ENCODE results near the gene FECH. TPM values are rescaled to one million over a fixed set of nuclear protein-coding genes. Genes with fewer than 3 reads are reported as not detected.

Gene FECH
- total and polyA plus RNA-seq, 2 of the 4 experiments (the other 2 are of a cell fraction), result 32.3 to 52.2 TPM

GRCh38 chr18:57543560-57543959 lies 42.9 kb downstream of the FECH start:
- H3K79me1 ChIP-seq (ENCODE audit: low read depth in 1 of 2, low read length in 2 of 2), result no peaks in the 10 kb centered on the region
- no peak overlapping the region for H3K14ac ChIP-seq (replicated peaks; ENCODE audit: low read depth, low read length)
- WGBS, 2 experiments (ENCODE audit: extremely low coverage in 2 of 2, insufficient read length in 1 of 2), result 86% methylated on average over 3 of the region's 8 CpGs; no CpG with 5 or more reads in 1 of the 2 experiments
- H2AK9ac ChIP-seq (replicated peaks; ENCODE audit: low read depth, low read length, poor library complexity), result no peak overlapping the region
- no peak for TF ChIP-seq FOS (IDR thresholded peaks at IDR 0.05; ENCODE audit: low read depth, low read length)
- TF ChIP-seq MXI1 (IDR thresholded peaks at IDR 0.05; ENCODE audit: borderline replicate concordance, low read depth, low read length), result no peak
- TF ChIP-seq CHD1 (IDR thresholded peaks at IDR 0.05; ENCODE audit: low read depth, low read length), result no peak
- H4K20me1 ChIP-seq (ENCODE audit: insufficient read depth, low read length), result no peaks in the 10 kb centered on the region
- H3K4me1 ChIP-seq (ENCODE audit: control insufficient read depth, insufficient read depth, low read length), result peaks cover 2% of the 10 kb centered on the region; the same call in 1 of the 2 replicates
- in situ Hi-C loops (cut with MboI; ENCODE audit: low sequenced_read_pairs), result no loop called here
- no peak overlapping the region for H3K27ac ChIP-seq (ENCODE audit: insufficient read depth, low read length)
- no peaks in the 10 kb centered on the region for H3K27me3 ChIP-seq (ENCODE audit: control insufficient read depth, insufficient read depth, low read length)
- no peaks in the 10 kb centered on the region for H3K9me3 ChIP-seq (ENCODE audit: control insufficient read depth, insufficient read depth, low read length)
- no peak overlapping the region for H2BK120ac ChIP-seq (ENCODE audit: low read depth, low read length)
- no peak overlapping the region for H3K4ac ChIP-seq (ENCODE audit: low read depth, low read length)
- CTCF ChIA-PET, result interaction anchor here (1.1 kb wide), 1 partner anchor 15 kb away, joined by 3 read pairs; no protein-coding TSS in a partner anchor
- DNase-seq (no peak), ATAC-seq (ENCODE audit: low read depth) (no peak)
- 0 out of 2 replicates have a peak, but pooled peaks cover 6% of the 10 kb centered on the region for H3K9me1 ChIP-seq (ENCODE audit: insufficient read depth, low read length)
- H3K36me3 ChIP-seq (ENCODE audit: control insufficient read depth, insufficient read depth, low read length), result no peaks in the 10 kb centered on the region
- dilution Hi-C loops (cut with HindIII; ENCODE audit: low sequenced_read_pairs, unreplicated experiment), result no loop called here
- H4K91ac ChIP-seq (ENCODE audit: insufficient read depth, low read depth, low read length), result no peak overlapping the region
- no peak overlapping the region for H2AFZ ChIP-seq (replicated peaks; ENCODE audit: low read length, poor library complexity)
- no TSS peak for BruUV-seq (replicated peaks)
- H2BK15ac ChIP-seq (ENCODE audit: low read depth, low read length), result no peak overlapping the region
- POLR2A ChIA-PET (ENCODE audit: unreplicated experiment), result no interaction called here
- no peak overlapping the region for H4K5ac ChIP-seq (ENCODE audit: low read depth, low read length)
- no peak overlapping the region for H2BK5ac ChIP-seq (ENCODE audit: low read depth, low read length, poor library complexity, severe bottlenecking)
- no peak overlapping the region for H4K8ac ChIP-seq (ENCODE audit: low read depth in 2 of 2, low read length in 2 of 2)
- no peak overlapping the region for H3K23ac ChIP-seq (ENCODE audit: low read depth, low read length)
- no peak overlapping the region for H3K56ac ChIP-seq (ENCODE audit: extremely low read depth, insufficient read depth, low read length)
- no peak overlapping the region for H3K4me3 ChIP-seq (ENCODE audit: insufficient read depth, low read depth, low read length)
- no peak overlapping the region for H3K18ac ChIP-seq (ENCODE audit: low read depth, low read length)
- no peak overlapping the region for H2AK5ac ChIP-seq (ENCODE audit: low read depth, low read length)
- no peak overlapping the region for H2BK20ac ChIP-seq (ENCODE audit: low read depth, low read length)
- intact Hi-C loops (cut with micrococcal nuclease), result no loop called here
- H3K9ac ChIP-seq (ENCODE audit: low read depth, low read length), result no peak overlapping the region
- H3K4me2 ChIP-seq (ENCODE audit: low read depth, low read length), result no peak overlapping the region
